Nephron (organoid): ENCODE measurements around the gene YAP1.

Experiments used
- H3K27ac Mint-ChIP-seq, 3 experiments: 2 replicates each; pipeline ENCODE4 v1.8.0; 2020; ENCODE audit warnings: mixed read lengths in 3 of 3, mild to moderate bottlenecking in 2 of 3, moderate library complexity in 1 of 3
- H3K27me3 Mint-ChIP-seq: 2 replicates; pipeline ENCODE4 v1.8.0; 2021; ENCODE audit warnings: low read depth, mild to moderate bottlenecking, moderate library complexity, mixed read lengths
- H3K36me3 Mint-ChIP-seq: 2 replicates; pipeline ENCODE4 v1.8.0; 2020; ENCODE audit warnings: low read depth, mixed read lengths
- H3K4me1 Mint-ChIP-seq: 2 replicates; pipeline ENCODE4 v1.8.0; 2020; ENCODE audit warnings: mixed read lengths
- H3K4me3 Mint-ChIP-seq, 3 experiments: 2 replicates each; pipeline ENCODE4 v1.8.0; 2020; ENCODE audit warnings: mild to moderate bottlenecking in 3 of 3, mixed read lengths in 3 of 3, moderate library complexity in 2 of 3
- H3K9me3 Mint-ChIP-seq: 2 replicates; pipeline ENCODE4 v1.8.0; 2020; ENCODE audit warnings: mixed read lengths
- CTCF ChIP-seq, 3 experiments: fragments of 200-600 bp; sonication (generic); IDR thresholded peaks; one replicate each; pipeline ENCODE4 v1.5.0; 2021; ENCODE audit warnings: antibody characterized with exemption in 3 of 3; ENCODE audit not compliant: unreplicated experiment in 3 of 3

Gene YAP1

GRCh38 chr11:102111787-102112508 is 1.7 kb downstream of the YAP1 start:
- Mint-ChIP-seq H3K27ac (peak overlapping the region; percentile 100), H3K4me3 (peak overlapping the region; percentile 96 to 98 (median 96)), H3K4me1 (peaks cover 53% of the 10 kb centered on the region), H3K27me3 (no peaks in the 10 kb centered on the region), H3K9me3 (no peaks in the 10 kb centered on the region), H3K36me3 (peaks cover 22% of the 10 kb centered on the region)
- TF ChIP-seq CTCF (IDR thresholded peaks at IDR 0.05; ENCODE audit: unreplicated experiment in 3 of 3) = no peak

GRCh38 chr11:102112509-102112821 is 2.2 kb downstream of the YAP1 start:
- no peaks in the 10 kb centered on the region for H3K27me3 Mint-ChIP-seq
- peak overlapping the region; percentile 100 for H3K27ac Mint-ChIP-seq
- no peak for TF ChIP-seq CTCF (IDR thresholded peaks at IDR 0.05; ENCODE audit: unreplicated experiment in 3 of 3)
- H3K4me3 Mint-ChIP-seq = peak overlapping the region; percentile 96 to 98 (median 96)
- peaks cover 27% of the 10 kb centered on the region for H3K36me3 Mint-ChIP-seq
- no peaks in the 10 kb centered on the region for H3K9me3 Mint-ChIP-seq
- peaks cover 59% of the 10 kb centered on the region for H3K4me1 Mint-ChIP-seq

GRCh38 chr11:102114032-102114431 is 3.8 kb downstream of the YAP1 start:
- Mint-ChIP-seq H3K4me1 (peaks cover 63% of the 10 kb centered on the region), H3K36me3 (peaks cover 30% of the 10 kb centered on the region), H3K27ac (peak overlapping the region; percentile 91 to 100 (median 100)), H3K9me3 (no peaks in the 10 kb centered on the region), H3K27me3 (no peaks in the 10 kb centered on the region), H3K4me3 (peak overlapping the region; percentile 82 to 98 (median 96))
- TF ChIP-seq CTCF (IDR thresholded peaks at IDR 0.05; ENCODE audit: unreplicated experiment in 3 of 3) = no peak

GRCh38 chr11:102115557-102115956 is 5.3 kb downstream of the YAP1 start:
- H3K36me3 Mint-ChIP-seq = peaks cover 35% of the 10 kb centered on the region
- H3K27me3 Mint-ChIP-seq = no peaks in the 10 kb centered on the region
- H3K9me3 Mint-ChIP-seq = no peaks in the 10 kb centered on the region
- peaks cover 68% of the 10 kb centered on the region for H3K4me1 Mint-ChIP-seq
- H3K27ac Mint-ChIP-seq = peak overlapping the region; percentile 79 to 100 (median 86)
- H3K4me3 Mint-ChIP-seq = peak overlapping the region; percentile 41 to 66 (median 63)
- TF ChIP-seq CTCF (IDR thresholded peaks at IDR 0.05; ENCODE audit: unreplicated experiment in 3 of 3) = no peak

- peak overlapping the region in 2 of 3 experiments; percentile 16 to 18 for H3K4me3 Mint-ChIP-seq
- peaks cover 42% of the 10 kb centered on the region for H3K36me3 Mint-ChIP-seq
- peaks cover 71% of the 10 kb centered on the region for H3K4me1 Mint-ChIP-seq
- H3K9me3 Mint-ChIP-seq = no peaks in the 10 kb centered on the region
- TF ChIP-seq CTCF (IDR thresholded peaks at IDR 0.05; ENCODE audit: unreplicated experiment in 3 of 3) = no peak
- H3K27me3 Mint-ChIP-seq = no peaks in the 10 kb centered on the region
- H3K27ac Mint-ChIP-seq = peak overlapping the region; percentile 79 to 100 (median 86)
These were observed 6.4 kb downstream of the YAP1 start for GRCh38 chr11:102116453-102117205.
